Left renal cortex interstitium (tissue), 4 donors: Measurements from ENCODE around the gene TPPP2. TPM values are rescaled to one million over a fixed set of nuclear protein-coding genes. Genes with fewer than 3 reads are reported as not detected.
A peak's percentile ranks its signal among the peaks of the same experiment; 100 is the strongest.
"Not testable (repeated sequence)": the region's sequence is repeated elsewhere in the genome, so short reads cannot be mapped to it uniquely, and the experiment has no call there.

ENCODE experiments used
- DNase-seq, 4 donors: peaks; one replicate each; pipeline ENCODE4 v3.0.0-alpha.2; 2013; ENCODE audit warnings: low read depth in 4 of 4, low spot score in 2 of 4, missing footprints in 1 of 4
- polyA plus RNA-seq, 4 donors: library from polyadenylated mRNA; unstranded; fragments of 120-200 nt; gene quantifications; one replicate each; pipeline ENCODE4 v1.2.1, GENCODE V29; 2013; ENCODE audit not compliant: insufficient read length in 4 of 4

Gene TPPP2
- polyA plus RNA-seq, 4 donors = 2.6 to 4.0 (median 3.5) TPM

- no peak for DNase-seq
Measured at GRCh38 chr14:21036751-21037150, 6.7 kb downstream of the TPPP2 start.

GRCh38 chr14:21037156-21037555, 7.1 kb downstream of the TPPP2 start:
- no peak for DNase-seq

- DNase-seq = no peak
Measured at GRCh38 chr14:21038441-21039422, 8.7 kb downstream of the TPPP2 start.

DNA sequence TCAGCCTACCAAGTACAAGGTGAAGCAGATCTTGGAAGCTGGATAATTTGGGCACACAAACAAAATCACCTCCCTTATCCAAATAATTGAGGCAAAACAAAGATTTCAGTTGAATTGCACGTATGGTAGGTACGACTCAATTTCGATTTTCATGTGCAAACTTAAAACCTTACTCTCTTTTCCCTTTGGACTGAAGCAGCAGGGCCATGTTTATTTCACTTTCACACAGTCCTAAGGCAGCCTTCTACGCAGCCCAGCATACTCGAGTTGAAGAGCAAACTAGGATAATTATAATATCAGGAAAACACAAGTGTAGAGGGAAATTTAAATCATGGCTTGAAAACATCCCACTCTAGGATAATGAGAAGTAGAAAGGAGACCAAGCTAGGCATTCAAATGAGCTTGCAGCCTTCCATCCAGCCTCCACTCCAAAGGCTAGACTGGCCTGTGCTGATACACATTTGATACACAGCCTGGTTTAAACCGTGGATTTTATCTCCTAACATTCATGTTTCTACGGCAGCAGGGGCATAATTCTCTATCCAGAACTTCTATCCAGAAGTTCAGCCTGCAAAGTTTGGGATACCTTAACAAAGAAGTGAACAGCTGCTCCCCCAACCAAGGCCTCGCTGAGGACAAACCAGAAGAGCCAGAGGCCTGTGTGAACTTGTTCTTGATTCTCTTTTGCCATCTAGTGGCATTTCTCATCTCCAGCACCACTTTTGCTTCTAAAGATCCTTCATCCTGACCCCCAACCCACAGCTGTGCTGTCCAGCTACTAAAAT, 9.8 kb downstream of the TPPP2 start:
- peak in 1 of 4 donors; percentile 70 for DNase-seq

DNA sequence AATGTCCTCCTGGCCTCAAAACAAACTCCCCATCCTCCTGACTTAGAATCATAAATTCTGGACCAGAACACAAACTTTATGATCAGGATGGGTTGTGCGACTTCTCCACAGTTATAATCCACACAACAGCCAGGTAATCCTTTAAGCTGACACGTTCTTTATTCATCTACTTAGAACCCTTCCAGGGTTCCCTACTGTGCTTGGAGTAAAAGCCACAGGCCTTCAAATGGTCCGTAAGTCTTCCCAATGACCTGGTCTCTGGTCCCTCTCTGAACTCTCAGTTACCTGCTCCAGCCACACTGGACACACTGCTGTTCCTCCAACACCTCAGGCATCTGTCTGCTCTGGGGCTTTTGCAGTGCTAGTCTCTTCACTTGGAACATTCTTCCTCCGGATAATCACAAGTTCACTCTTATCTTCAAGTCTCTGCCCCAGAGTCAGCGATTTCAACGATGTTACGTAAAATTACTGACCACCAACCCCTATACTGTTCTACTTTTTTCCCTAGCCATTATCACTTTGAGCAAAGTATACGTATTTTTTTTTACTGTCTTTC, 10.4 kb downstream of the TPPP2 start:
- DNase-seq = no peak

DNA sequence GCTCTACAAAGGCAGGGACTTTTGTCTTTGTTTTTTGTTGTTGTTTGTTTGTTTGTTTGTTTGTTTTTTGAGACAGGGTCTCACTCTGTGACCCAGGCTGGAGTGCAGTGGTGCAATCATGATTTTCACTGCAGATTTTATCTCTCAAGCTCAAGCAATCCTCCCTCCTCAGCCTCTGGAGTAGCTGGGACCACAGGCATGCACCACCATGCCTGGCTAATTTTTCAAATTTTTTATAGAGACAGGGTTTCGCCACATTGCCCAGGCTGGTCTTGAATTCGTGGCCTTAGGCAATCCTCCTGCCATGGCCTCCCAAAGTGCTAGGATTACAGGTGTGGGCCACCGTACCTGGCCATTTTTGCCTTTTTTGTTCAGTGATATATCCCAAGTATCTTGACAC, 10.9 kb downstream of the TPPP2 start:
- not testable (repeated sequence) for DNase-seq

- DNase-seq = no peak
Measured at GRCh38 chr14:21041676-21042433, 11.8 kb downstream of the TPPP2 start, which contains the start of gene RNASE7. Gene RNASE7, plus strand, starts transcription at chr14:21042362. Its CDS starts 631 bp downstream, at chr14:21042993.

DNA sequence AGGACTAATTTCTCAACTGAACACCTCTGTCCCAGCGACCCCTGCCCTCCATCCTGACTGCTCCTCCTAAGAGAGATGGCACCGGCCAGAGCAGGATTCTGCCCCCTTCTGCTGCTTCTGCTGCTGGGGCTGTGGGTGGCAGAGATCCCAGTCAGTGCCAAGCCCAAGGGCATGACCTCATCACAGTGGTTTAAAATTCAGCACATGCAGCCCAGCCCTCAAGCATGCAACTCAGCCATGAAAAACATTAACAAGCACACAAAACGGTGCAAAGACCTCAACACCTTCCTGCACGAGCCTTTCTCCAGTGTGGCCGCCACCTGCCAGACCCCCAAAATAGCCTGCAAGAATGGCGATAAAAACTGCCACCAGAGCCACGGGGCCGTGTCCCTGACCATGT, 12.9 kb downstream of the TPPP2 start:
- no peak for DNase-seq

DNA sequence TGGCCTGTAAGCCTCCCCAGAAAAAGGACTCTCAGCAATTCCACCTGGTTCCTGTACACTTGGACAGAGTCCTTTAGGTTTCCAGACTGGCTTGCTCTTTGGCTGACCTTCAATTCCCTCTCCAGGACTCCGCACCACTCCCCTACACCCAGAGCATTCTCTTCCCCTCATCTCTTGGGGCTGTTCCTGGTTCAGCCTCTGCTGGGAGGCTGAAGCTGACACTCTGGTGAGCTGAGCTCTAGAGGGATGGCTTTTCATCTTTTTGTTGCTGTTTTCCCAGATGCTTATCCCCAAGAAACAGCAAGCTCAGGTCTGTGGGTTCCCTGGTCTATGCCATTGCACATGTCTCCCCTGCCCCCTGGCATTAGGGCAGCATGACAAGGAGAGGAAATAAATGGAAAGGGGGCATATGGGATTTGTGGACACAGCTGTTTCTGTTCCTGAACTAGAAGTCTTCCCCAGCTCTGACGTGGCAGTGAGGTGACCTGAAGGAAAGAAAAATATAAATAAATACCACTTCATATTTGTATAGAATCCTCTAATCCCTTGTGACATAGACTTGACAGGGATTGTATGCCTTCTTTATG, 13.5 kb downstream of the TPPP2 start:
- no peak for DNase-seq

DNA sequence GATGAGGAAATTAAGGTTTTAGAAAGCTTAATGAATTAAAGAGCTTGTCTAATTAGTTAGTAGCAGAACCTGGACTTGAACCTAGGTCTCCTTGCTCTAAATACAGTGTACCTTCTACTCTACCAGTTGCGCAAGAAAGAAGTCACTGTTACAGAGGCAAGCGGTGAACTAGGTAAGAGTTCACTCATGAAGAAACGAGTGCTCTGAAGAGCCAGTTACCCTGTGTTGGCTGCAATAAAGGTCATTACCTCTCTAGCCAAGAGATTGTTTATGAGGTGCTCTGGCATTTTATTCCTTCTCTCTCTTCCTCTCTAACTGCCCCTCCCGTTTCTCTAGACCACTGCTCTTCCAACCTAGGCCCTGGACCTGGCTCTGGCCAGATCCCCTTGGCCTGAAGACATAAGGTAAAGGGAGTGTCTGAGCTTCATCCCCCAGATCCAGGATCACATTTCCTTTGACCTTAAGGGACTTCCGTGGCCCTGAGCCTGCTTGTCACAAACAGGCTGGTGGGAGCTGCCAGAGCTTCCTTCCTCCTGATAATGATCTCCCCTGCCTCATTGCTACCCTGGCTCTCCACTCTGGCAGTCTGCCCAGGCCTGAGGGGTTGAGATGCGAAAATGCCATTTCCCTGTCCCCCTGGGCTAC, 14.1 kb downstream of the TPPP2 start:
- DNase-seq = no peak

- no peak for DNase-seq
Measured at GRCh38 chr14:21047378-21047781, 17.4 kb downstream of the TPPP2 start.

GRCh38 chr14:21048638-21049037, 18.6 kb downstream of the TPPP2 start:
- DNase-seq = no peak

DNA sequence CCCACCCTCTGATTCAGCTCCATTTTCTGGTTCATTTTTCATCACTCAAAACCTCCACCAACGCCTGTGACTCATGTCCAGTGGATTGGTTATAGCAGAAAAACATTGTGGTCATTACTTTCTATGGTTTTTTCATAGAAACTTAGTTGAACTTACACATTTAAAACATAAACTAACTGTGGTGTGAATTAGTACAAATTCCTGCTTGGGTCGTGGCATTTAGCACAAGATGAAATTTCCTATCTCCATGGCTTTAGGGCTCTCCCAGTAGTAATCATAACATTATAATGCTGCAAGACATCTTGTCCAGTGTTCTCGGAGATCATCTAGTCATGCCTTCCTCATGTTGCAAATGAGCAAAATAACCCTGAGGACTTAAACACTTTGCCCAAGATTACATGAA, 19.3 kb downstream of the TPPP2 start:
- DNase-seq = no peak

DNA sequence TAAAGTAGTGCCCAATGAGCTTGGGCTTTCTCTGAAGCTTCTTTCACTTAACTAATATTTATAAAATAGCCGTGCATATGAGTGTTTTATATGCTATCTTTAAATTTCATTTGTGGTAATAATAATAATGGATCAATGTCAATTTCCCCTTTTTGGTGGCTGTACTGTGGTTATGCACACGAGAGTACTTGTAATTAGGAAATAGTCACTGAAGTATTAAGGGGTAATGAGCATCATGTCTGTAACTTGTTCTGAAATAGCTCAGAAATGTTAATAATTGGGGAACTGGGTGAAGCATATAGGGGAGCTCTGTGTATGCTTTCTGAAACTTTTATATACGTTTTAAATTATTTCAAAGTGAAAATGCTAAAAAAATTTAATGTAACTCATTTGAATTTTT, 20.6 kb downstream of the TPPP2 start:
- DNase-seq = no peak

GRCh38 chr14:21053184-21054122, 23.4 kb downstream of the TPPP2 start:
- no peak for DNase-seq

DNA sequence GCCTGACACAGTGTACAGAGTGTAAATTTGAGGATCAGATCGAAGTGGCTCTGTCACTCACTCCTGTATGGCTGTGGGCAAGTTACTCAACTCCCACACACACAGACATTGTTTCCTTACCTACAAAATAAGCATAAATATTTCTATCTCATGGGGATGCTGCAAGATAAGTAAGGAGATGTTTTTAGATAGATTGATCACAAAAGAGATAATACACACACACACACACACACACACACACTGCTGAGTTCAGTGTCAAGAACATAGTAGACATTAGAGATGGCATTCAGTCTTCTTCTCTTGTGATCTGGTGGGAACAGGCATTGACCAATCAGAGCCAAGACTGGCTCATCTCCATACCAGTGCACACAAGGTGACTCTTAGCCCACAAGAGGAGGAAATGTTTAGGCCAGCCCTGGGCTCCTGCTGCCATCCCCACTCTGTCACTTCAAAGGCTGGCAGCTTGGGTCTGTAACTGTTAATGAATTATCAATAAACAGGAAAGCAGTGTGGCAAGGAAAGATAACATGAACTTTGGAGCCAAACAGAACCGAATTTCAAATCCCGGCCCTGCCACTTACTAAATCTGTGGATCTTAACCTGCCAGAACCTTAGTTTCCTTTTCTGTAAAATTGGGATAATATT, 24.2 kb downstream of the TPPP2 start:
- DNase-seq = no peak

DNA sequence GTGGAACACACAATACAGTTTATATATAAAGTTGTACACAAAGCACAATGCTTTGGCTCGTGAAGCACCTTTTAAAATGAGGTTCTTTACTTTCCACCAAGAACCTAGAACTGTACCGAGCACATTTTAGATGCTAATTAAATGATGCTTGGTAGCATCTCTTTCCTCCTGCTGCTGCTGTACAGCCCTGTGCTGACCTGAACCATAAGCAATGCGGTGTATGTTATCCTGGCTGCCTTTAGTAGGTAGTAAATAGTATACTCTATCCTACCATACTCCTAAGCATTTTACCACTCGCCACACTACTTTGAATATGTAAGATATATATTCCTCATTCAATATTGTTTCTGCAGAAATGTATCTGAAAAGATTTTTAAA, 24.7 kb downstream of the TPPP2 start:
- DNase-seq = no peak
